Occipital lobe (tissue), 2 donors: ENCODE results near the gene PRKAG2. TPM values are rescaled to one million over a fixed set of nuclear protein-coding genes. Genes with fewer than 3 reads are reported as not detected.
"Not testable (repeated sequence)": the region's sequence is repeated elsewhere in the genome, so short reads cannot be mapped to it uniquely, and the experiment has no call there.

Source experiments
- DNase-seq: peaks from one replicate; lab custom pipeline; 2025; lab: John Stamatoyannopoulos, UW
- total RNA-seq: library from RNA; depleted of rRNA; stranded (reverse); fragments of >200 nt; gene quantifications from one replicate; pipeline ENCODE4 v1.2.3, GENCODE V29; 2014

The PRKAG2 gene
- total RNA-seq, 1 donor from 2014 or later, result 32.9 TPM

DNA sequence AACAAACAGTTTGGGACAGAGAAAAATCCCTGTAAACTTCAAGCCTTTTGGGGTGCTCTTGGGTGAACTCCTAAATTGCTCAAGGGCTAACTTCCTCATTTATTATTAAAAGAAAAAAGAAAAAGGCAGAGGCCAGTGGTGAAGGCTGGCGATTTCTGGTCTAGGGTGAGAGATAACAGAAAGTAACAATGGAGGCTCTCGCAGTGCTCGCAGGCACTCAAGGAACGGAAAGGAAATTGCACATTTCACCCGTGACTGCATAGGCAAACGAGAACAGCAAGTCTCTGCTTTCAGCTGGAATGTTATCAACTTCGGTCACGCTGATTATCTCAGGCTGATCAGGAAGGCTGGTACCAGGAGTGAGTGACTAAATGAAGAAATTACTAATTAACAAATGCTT, 70.7 kb downstream of the PRKAG2 start:
- DNase-seq, result no peak

DNA sequence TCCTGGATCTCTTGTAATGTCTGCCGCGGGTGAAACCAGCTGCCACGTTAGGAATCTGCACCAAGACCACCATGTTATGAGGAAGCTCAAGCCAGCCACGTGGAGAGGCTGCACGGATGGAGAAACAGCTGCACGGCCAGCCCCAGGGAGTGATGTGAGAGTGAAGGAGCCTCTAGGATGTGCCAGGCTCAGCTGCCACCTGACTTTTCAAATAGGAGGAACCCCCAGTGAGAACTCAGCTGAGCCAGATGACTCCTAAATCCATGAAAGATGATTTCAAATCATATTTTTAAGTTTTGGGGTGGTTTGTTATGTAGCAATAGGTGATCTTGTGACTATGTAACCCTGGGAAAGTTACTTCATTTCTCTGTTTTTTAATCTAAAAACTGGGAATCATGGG, 71.7 kb downstream of the PRKAG2 start:
- no peak for DNase-seq

DNA sequence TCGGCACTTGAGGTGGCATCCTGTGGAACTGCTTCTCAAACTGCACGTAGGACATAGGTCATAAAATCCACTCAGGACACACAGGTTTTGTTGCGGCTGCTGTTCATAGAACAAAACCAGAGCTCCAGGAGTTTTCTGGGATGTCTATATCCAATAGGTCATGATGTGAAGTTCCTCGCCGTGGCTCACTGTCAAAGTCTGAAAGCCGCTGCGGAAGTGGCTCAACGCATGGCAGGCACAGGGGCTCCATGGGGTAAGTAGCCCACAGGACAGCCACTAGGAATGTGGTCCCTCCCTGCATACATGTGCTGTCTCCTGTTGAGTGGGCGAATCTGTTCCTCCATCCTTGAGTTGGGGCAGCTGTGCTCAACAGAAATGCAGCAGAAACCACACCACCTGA, 72.2 kb downstream of the PRKAG2 start:
- no peak for DNase-seq

DNA sequence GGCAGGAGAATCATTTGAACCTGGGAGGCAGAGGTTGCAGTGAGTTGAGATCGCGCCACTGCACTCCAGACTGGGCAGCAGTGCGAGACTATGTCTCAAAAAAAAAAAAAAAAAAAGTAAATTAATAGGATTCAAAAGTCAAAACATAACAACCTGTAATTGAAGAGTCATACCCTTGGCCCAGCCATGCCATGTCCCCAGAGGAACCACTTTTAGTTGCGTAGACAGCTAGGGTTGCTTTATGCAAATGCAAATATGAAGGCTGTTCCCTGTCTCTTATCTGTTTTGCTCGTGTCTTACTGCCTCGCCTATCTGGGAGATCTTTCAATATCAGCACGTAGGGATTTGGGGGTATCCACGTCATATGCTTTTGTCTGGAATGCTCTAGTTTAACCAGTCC, 73.1 kb downstream of the PRKAG2 start:
- no peak for DNase-seq

DNA sequence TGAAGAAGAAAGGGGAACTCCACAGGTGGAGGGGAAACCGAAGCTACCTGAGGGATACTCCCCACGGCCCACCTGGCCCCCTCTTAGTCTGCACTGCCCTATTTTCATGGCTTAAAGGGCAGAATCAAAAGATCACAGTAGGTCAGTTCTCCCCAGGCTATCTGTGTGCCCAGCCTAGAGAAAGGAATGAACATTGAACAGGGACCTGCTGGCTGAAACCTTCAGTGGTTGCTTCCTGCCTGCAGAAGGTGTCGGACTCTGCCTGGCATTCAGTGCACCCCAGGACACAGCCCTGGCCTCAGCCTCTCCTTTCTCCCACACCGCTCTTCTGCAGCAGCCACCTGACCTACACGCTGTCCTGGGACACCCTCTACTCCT, 74.5 kb downstream of the PRKAG2 start:
- DNase-seq, result no peak

DNA sequence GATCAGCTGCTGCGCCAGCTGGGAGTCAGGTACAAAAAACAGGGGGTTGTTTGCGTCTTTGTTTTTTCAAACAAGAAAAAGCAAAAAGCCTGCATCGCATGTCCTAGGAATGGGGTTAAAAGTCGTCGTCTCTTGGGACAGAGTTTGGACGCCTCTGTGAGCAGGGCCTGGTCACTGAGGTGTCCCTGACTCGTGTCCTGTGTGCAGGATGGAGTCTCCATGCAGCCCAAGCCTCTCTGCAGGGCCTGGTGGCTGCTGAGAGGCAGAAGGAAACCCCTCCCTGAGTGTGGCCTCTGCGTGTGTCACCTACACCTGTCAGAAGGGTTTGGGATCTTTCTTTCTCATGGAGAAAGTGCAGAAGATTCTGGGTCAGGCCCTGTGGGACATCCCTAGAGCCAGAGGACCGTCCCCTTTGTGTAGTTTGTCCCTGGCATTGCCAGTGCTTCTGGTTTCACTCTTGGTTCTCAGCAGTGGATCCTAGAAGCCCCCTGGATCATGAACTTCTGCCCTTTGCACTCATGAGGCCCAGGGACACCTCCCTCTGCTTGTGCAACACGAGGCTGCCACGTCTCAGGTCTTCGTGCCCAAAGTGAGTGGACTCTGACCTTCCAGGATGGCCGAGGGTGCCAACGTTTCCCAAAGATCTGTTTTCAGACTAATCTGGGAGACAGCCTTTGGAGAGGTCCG, 75.0 kb downstream of the PRKAG2 start:
- DNase-seq, result no peak

DNA sequence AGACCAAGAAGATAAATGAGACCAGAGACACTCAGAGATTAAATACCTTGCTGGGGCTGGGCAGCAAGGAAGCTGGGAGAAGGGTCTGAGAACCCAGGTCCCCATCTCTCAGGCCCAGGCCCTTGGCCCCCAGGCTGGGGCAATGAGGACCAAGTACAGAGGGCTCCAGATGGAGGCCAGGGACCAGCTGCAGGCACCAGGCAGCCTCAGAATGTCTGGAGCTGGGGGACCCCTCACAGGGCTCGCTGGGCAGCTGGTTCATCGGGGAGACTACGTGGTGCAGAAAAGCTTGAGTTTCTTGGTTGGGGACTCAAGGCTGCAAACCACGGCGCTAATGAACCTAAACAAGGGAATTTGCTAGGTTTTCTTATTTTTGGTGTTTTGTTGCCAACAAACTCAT, 75.6 kb downstream of the PRKAG2 start:
- no peak for DNase-seq

DNA sequence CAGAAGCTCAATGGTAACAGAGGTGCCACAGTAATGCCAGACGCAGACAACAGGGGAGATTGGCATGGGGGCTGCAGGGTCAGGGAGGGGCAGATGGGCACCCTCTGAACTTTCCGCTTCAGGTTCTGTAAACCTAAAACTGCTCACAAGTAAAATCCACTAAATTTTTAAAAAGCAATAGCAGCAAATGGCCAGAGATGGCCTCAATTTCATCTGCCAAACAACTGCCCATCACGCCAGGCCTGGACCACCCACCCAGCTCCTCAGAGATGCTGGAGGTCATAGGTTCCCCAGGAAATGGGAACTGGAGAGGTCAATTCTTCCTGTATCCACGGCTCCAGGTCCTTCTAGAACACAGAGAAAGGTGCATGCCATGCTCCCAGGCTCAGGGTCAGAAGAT, 76.1 kb downstream of the PRKAG2 start:
- DNase-seq, result no peak

DNA sequence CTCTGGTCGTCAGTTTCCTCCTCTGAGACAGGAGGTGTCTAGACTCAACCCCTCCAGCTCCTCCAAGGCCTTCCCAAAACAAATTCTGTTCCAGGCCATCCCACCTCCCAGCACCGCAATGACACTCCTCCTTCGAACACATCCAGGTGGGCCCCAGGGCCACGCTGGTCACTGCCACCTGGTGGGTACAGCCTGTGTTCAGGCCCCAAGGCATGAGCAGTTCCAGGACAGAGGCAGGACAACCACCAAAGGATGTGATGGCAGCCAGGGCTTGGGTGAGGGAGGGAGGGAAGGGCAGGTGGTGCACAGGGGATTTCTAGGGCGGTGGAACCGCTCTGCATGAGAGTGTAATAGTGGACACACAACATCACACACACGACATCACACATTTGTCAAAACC, 76.5 kb downstream of the PRKAG2 start:
- no peak for DNase-seq

DNA sequence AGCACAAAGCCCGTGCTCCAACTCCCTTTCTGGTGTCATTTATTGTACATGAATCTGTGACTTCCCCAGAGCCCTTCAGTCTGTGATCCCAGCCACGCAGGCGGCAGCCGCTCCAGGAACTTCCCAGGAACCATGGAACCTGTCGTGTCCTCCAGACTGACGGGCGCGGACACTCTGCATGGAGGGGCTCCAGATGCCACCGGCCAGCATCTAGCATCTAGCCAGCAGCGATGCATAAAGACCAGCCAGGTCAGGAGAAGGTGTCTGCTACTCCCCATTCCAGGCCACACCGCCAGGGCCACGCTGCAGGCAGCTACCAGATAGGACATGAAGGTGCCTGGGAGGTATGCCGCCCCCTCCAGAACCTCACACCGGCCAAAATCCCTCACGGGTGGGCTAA, 77.4 kb downstream of the PRKAG2 start:
- DNase-seq, result no peak

DNA sequence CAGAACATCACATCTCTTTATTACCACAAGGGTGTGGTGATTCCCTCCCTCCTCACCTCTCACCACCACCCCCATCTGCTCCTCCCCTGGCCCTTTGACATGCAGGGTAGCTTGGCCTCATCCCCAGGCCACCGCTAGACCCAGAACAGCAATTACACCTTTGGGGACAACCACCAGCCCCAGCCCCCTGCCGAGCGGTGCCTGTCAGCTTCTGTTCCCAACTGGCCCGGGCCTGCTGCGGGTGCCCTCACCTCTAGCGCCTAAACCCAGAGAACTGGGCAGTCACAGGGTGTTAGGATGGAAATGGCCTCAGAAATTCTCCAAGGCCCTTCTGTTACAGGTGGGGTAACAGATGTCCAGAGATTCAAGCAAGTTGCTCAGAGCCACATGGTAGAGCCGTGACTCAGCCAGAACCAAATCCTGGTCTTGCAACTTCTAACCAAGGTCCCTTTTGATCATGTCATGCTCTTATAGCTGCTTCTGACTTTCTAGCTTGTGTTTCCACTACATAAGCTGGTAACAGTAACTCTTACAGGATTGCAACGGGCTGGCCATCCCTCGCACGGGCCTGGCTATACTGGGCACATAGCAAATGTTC, 78.0 kb downstream of the PRKAG2 start:
- DNase-seq, result no peak

DNA sequence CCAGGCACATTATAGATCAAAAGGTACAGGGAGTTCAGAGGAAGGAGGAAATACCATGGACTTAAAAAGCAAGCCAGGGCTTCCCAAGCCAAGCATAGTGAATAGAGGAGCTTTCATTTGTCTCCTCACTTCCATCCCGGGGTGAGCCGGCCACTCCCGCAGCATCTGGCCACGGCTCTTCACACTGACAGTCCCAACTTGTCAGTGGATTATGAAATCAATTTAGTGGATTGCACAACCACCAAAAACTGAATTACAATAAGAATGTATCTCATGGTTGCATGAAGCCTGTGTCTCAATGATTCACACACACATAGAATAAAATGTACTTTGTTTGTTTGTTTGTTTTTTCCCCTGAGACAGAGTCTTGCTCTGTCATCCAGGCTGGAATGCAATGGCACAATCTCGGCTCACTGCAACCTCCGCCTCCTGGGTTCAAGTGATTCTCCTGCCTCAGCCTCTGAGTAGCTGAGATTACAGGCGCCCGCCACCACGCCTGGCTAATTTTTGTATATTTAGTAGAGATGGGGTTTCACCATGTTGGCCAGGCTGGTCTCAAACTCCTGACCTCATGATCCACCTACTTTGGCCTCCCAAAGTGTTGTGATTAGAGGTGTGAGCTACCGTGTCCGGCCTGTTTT, 79.1 kb downstream of the PRKAG2 start:
- not testable (repeated sequence) for DNase-seq

DNA sequence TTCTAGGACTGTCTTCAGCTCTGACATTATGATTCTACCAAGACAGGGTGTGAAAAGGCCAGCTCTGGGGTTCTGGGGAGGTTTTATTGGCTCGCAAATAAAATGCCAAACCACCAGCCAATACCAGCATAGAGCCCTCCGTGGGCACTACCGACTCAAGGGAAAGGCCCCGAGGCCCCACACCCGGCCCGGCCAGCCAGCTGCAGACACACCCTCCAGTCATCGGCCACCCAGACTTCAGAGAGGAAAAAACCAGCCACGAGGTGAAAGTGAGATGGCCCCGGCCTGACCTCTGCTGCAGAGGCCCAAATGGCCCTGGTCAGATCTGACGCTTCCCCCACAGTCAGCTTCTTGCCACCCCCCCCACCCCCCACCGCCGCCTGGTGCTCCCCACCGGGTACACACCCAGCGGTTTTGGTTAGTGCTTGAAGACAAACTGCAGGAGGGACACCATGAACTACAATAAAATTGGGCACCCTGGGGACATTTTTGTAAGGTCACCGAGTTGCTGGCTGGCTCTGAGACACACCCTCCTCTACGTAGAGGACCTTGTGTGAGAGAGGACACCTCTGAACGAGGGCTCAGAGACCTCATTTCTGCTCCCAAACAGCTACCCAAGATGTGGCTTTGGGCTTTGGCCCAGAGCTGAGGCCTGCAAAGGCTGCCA, 79.9 kb downstream of the PRKAG2 start:
- DNase-seq, result no peak

DNA sequence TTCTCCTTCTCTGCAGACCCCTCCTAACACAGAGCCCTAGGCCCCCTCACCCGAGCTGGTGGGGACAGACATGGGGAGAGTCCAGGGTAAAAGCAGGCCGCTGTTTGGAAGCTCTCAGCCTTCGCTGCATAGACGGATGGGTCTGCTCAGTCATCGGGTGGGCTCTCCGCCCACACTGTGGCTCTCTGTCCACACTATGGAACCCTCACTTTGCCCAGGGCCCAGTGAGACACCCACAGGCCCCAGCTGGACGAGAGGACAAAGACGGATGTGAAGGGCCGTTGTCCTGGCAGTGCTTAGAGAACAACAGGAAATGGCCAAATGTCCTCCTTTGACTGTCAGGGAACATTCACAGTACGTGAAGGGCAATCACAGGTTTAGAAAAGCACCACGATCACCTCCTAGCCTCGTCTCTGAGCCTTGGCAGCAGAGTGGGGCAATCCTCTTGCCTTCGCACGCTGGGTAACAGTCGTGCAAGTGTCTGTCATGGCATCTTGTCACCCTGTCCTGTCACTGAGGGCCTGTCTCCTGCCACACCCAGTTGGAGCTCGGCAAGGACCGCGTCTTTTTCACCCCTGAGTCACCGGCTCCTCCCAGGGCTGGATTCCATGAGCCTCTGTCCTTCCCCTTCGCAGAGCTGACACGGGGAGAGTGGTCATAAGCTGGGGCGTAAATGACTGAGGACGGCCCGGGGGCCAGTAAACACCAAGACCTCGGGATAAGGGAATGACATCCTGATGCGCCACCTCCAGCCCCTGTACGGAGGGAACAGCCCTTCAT, 80.6 kb downstream of the PRKAG2 start:
- no peak for DNase-seq

DNA sequence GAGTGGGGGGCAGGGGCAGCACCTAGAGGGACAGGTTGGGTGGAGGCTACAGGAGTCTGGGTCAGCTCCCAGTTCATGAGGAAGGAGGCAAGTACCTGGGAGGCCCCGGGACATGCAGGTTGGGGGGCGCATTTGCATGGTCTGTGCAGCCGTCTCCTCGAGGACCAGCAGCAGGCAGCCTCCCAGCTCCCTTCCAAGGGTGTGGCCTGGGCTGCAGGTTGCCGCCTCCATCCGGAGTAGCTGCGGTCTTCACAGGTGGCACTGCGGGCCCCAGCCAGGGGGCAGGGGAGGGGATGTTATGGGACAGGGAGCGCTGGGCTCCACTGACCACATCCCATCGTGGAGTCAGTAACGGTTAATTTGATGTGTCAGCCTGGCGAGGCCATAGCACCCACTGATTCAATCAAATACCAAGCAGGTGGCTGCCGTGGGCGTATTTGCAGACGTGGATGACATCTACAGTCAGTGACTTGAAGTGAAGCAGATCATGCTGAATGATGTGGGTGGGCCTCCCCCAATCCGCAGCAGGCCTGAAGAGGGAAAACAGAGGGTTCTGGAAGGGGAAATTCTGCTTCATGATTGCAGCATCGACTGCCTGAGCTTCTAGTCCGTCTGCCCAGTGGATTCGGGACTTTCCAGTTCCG, 81.6 kb downstream of the PRKAG2 start:
- peak; percentile 33 for DNase-seq

DNA sequence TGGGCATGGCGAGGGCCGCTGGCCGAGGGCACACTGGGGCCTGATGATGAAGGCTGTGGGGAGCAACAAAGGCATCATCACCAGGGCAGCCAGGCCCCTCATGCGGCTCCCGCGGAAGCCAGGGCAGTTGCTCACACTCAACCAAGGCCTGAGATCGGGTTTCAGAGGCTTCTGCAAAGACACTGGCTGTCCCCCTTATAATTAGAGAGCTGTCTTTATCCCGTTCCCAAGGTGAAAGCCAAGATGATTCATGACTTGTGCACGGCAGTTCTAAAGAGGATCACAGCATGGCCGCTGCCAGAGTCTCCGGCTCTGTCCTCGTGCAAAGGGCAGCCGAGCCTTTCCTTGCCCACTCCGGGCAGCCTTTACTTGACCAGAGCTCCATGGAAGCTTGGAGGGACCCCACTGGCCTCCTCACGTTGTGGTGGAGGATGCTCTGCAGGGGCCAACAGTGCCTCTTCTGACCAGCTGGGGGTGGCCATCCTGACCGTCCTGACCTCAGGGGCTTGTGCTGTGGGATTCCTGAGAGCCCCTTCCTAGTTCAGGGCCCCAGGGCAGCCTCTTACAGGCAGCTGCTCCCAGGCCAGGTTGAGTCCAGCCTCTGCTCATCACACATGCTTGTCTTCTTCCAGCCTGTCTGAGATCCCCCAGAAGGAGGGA, 82.3 kb downstream of the PRKAG2 start:
- DNase-seq, result no peak

DNA sequence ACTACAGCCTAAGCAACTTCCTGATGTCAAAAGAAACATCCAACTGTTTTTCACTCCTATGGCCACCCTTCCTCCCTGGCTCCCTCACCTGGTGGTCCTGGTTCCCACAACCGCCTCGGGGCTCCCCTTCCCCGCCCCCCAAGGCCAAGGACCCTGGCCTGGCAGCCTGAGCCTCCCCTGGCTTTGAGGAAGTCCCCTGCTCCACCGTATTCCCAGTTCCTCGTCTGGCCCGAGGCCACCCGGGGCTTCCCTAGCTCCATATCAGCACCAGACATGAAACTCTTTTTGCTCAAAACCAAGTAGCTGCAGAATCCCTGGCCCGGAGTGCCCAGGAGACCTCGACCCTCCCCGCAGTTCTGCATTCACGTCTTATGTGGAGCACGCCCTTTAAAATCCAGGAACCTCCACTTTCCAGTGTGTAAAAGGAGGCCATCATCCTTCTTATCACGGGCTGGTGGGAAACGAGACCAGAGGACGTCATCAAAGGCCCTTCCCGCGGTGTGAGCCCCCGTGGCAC, 82.9 kb downstream of the PRKAG2 start:
- DNase-seq, result no peak

DNA sequence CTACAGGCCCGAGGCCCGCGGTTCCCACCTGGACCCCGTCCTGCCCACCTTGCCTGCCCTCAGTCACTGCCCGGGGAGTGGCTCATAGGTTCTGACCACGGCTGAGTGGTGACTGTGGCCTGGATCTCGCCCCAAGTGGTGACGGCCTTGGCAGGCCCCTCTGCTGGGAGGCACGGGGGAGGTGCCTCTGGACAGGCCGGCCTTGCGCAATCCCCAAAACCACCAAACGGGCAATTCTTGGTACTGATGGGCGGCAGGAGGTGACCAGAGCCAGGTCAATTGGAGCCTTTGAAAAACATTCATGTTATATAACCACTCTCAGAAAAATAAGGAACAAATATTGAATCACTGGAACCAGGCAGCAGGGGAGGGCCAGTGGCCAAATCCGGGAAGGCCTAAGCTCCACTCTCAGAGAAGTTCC, 83.4 kb downstream of the PRKAG2 start:
- no peak for DNase-seq

DNA sequence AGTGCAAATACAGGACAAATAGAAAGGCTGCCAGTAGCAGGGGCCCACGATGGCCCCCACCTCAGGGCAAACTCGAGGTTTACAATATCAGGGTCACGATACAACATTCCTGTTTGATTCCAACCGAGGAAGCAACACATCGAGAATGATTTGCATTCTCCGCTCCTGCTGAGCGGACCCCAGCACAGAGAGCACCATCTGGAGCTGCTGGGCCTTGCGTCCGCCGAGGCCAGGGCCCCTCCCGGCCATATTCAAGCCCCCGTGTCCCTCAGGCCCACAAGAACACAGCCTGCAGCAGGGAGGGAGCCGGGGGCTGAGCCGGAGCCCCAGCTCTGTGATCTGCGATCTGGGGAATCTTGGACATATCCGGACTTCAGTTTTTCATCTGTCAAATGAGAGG, 84.3 kb downstream of the PRKAG2 start:
- no peak for DNase-seq

DNA sequence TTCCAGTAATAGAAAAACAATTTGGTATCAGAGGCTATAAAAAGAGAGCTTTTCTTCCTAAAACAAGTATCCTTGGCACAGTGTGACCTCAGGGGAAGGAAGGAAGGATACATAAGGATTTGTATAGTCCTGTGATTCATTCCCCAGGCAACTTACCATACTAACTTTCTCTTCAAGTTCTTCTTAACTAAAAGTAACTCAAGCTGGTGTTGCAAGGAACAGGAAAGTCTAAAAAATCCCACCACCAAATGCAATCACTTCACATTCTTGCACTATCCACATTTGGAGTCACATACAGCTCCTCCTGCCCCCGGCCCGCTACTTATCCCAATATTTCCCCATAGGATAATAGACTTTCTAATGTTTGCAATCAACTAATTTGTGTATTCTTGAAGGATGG, 84.8 kb downstream of the PRKAG2 start:
- DNase-seq, result no peak
